ENCODE measurements around the gene TNK2.
"Not testable (repeated sequence)": the region's sequence is repeated elsewhere in the genome, so short reads cannot be mapped to it uniquely, and the experiment has no call there.

TNK2 gene

DNA sequence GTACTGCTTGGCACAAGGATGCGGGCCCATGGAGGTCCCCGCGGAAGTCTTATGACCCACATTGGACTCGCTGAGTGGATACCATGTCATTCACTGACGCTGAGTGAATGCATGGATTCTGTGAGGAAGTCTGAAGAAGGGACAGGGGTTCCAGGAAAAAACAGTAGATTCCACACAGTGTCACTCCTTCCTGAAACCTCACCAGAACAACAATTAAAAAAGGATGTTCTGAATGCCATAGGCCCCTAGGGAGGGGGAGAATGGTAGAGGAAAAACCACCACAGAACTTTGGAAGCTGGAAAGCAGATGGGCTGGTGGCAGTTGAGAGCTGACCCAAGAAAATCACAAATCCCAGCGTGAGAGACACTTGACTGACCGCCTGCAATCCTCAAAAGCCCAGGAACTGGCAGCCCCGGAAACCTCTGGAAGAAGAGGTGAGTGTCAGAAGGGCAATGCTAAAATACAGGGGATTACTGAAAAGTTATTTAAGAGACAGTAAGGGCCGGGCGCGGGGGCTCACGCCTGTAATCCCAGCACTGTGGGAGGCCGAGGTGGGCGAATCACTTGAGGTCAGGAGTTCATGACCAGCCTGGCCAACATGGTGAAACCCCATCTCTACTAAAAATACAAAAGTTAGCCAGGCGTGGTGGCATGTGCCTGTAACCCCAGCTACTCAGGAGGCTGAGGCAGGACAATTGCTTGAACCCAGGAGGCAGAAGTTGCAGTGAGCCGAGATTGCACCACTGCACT, 6.3 kb downstream of the TNK2 start:
- not testable (repeated sequence) for H2BK15ac ChIP-seq (ENCODE audit: low read depth, poor library complexity, severe bottlenecking); H2BK5ac ChIP-seq (ENCODE audit: low read depth, low read length, poor library complexity, severe bottlenecking); H4K91ac ChIP-seq (ENCODE audit: low read length); H3K18ac ChIP-seq (ENCODE audit: low read depth in 1 of 2, low read length in 2 of 2); H3K27ac ChIP-seq (ENCODE audit: low read length, poor library complexity, severe bottlenecking); DNase-seq; H2BK120ac ChIP-seq (ENCODE audit: low read depth, low read length); H3K23ac ChIP-seq (ENCODE audit: low read length in 2 of 2); H3K14ac ChIP-seq (ENCODE audit: low read length in 2 of 2); H2BK12ac ChIP-seq (ENCODE audit: low read length in 2 of 2); H3K4ac ChIP-seq (ENCODE audit: low read depth in 1 of 2, low read length in 2 of 2); H2AFZ ChIP-seq (ENCODE audit: low read depth, low read length); H2AK5ac ChIP-seq (ENCODE audit: low read length, severe bottlenecking); H3K9me3 ChIP-seq (ENCODE audit: control insufficient read depth, low read length); H4K8ac ChIP-seq (ENCODE audit: low read length); H3K27me3 ChIP-seq (ENCODE audit: control insufficient read depth in 1 of 2, insufficient read depth in 1 of 2, low read length in 2 of 2); H3K4me2 ChIP-seq (ENCODE audit: low read length, poor library complexity, severe bottlenecking); H3K4me3 ChIP-seq (ENCODE audit: insufficient read depth in 1 of 2, low read depth in 1 of 2, low read length in 2 of 2); H3K36me3 ChIP-seq (ENCODE audit: control insufficient read depth in 1 of 2, insufficient read depth in 2 of 2, low read depth in 1 of 2, low read length in 2 of 2)
- Histone ChIP-seq H3K79me1 (replicated peaks; ENCODE audit: low read length, poor library complexity, severe bottlenecking) (peaks cover 38% of the 10 kb centered on the region), H3K9ac (ENCODE audit: low read length) (peak overlapping the region; percentile 18), H3K4me1 (ENCODE audit: control insufficient read depth, insufficient read depth, low read depth, low read length) (peaks cover 25% of the 10 kb centered on the region)
- 78% methylated on average over 16 of the region's 16 CpGs for WGBS

DNA sequence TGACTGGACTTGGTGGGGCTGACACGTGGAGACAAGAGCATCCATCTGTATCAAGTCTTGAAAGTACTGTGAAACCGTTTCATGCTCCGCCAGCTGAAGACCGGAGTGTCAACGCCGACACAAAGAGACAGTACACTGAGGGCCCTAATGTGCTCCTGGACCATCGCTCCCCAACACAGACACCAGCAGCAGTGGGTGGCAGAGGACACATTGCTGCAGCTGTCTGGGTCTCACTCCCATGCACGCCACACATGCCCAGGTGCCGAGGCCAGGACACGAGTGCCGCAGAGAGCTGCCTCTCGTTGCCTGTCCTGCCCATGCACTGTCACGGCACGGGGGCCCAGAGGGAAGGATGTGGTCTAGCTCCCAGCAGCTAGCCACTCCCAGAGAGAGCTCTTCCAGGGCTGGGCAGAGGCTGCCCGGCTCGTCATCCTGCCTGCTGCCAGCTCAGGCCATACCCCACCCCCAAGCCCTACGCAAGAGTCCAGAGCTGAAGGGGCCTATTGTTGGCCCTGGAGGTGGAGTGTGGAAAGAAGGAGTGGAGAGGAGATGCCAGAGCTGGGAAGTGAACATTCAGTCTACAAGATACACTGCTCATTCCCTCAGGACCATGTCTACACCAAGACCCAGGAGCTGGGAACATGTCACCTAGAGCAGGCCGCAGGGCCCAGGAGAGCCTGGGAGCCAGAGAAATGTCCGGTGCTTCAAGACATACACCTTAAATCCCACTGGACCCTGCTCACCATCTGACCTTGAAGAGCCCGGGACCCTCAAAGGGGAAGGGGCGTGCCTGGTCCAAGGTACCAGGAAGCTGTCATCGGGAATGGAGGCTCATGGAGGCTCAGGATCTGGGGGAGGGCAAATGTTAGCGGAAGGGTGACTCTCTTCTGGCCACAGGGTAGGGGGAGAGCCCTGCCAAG, 7.7 kb downstream of the TNK2 start:
- Histone ChIP-seq H3K4ac (ENCODE audit: low read depth in 1 of 2, low read length in 2 of 2) (no peak overlapping the region), H3K18ac (ENCODE audit: low read depth in 1 of 2, low read length in 2 of 2) (no peak overlapping the region), H3K4me2 (ENCODE audit: low read length, poor library complexity, severe bottlenecking) (no peak overlapping the region), H3K27ac (ENCODE audit: low read length, poor library complexity, severe bottlenecking) (no peak overlapping the region), H3K4me3 (ENCODE audit: insufficient read depth in 1 of 2, low read depth in 1 of 2, low read length in 2 of 2) (no peak overlapping the region), H2BK12ac (ENCODE audit: low read length in 2 of 2) (peak overlapping the region; percentile 2 to 10), H2AK5ac (ENCODE audit: low read length, severe bottlenecking) (no peak overlapping the region), H2BK15ac (ENCODE audit: low read depth, poor library complexity, severe bottlenecking) (no peak overlapping the region), H3K9me3 (ENCODE audit: control insufficient read depth, low read length) (no peaks in the 10 kb centered on the region), H3K36me3 (ENCODE audit: control insufficient read depth in 1 of 2, insufficient read depth in 2 of 2, low read depth in 1 of 2, low read length in 2 of 2) (no peaks in the 10 kb centered on the region), H3K23ac (ENCODE audit: low read length in 2 of 2) (no peak overlapping the region), H4K8ac (ENCODE audit: low read length) (peak overlapping the region; percentile 32), H3K79me1 (replicated peaks; ENCODE audit: low read length, poor library complexity, severe bottlenecking) (peaks cover 31% of the 10 kb centered on the region), H3K14ac (ENCODE audit: low read length in 2 of 2) (peak overlapping the region in 1 of 2 experiments; percentile 53), H3K9ac (ENCODE audit: low read length) (no peak overlapping the region), H3K4me1 (ENCODE audit: control insufficient read depth, insufficient read depth, low read depth, low read length) (peaks cover 37% of the 10 kb centered on the region), H2BK5ac (ENCODE audit: low read depth, low read length, poor library complexity, severe bottlenecking) (no peak overlapping the region), H2AFZ (ENCODE audit: low read depth, low read length) (no peak overlapping the region), H4K91ac (ENCODE audit: low read length) (peak overlapping the region; percentile 70), H3K27me3 (ENCODE audit: control insufficient read depth in 1 of 2, insufficient read depth in 1 of 2, low read length in 2 of 2) (no peaks in the 10 kb centered on the region), H2BK120ac (ENCODE audit: low read depth, low read length) (no peak overlapping the region)
- DNase-seq: no peak
- 94% methylated on average over 20 of the region's 23 CpGs for WGBS

DNA sequence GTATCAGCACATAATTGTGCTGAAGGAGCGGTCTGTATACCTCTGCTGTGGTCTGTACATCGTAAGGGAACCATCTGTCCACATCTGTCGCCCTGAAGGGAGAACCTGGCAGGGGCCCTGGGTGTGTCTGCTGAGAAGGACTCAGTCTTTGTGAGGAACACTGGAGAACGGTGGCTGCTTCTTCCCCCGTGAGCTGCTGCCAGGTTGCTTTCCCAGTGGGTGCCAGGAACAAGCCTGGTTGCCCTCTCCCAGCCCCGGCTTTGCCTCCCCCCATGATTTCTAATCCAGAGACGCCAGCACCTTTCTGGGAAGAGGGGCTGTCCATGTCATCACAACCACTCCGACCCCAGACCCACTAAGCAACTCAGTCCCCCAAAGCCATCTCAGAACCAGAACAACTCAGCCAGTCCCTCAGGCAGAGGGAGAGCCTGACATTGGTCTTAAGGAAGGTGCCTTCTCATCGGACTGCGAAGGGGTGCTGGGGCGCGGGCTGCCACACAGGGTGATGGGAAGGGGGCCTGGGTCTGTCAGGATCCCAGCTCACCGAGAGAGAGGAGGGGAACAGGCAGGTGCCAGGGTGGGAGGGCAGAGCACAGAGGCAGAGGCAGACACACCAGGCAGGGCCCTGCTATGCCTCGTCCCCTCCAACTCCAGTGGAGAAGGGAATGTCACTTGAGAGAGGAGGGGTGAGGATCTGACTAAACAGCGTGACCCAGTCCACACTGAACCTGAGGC, 8.5 kb downstream of the TNK2 start:
- no peak for DNase-seq
- Histone ChIP-seq H3K27ac (ENCODE audit: low read length, poor library complexity, severe bottlenecking) (no peak overlapping the region), H2AK5ac (ENCODE audit: low read length, severe bottlenecking) (no peak overlapping the region), H3K18ac (ENCODE audit: low read depth in 1 of 2, low read length in 2 of 2) (no peak overlapping the region), H3K4me2 (ENCODE audit: low read length, poor library complexity, severe bottlenecking) (no peak overlapping the region), H2BK5ac (ENCODE audit: low read depth, low read length, poor library complexity, severe bottlenecking) (no peak overlapping the region), H4K91ac (ENCODE audit: low read length) (no peak overlapping the region), H2AFZ (ENCODE audit: low read depth, low read length) (no peak overlapping the region), H2BK120ac (ENCODE audit: low read depth, low read length) (peak overlapping the region; percentile 57), H3K4ac (ENCODE audit: low read depth in 1 of 2, low read length in 2 of 2) (no peak overlapping the region), H4K8ac (ENCODE audit: low read length) (no peak overlapping the region), H2BK12ac (ENCODE audit: low read length in 2 of 2) (peak overlapping the region in 1 of 2 experiments; percentile 63), H3K79me1 (replicated peaks; ENCODE audit: low read length, poor library complexity, severe bottlenecking) (peaks cover 32% of the 10 kb centered on the region), H3K9me3 (ENCODE audit: control insufficient read depth, low read length) (no peaks in the 10 kb centered on the region), H3K23ac (ENCODE audit: low read length in 2 of 2) (no peak overlapping the region), H3K4me3 (ENCODE audit: insufficient read depth in 1 of 2, low read depth in 1 of 2, low read length in 2 of 2) (no peak overlapping the region), H3K9ac (ENCODE audit: low read length) (no peak overlapping the region), H3K4me1 (ENCODE audit: control insufficient read depth, insufficient read depth, low read depth, low read length) (peaks cover 38% of the 10 kb centered on the region), H2BK15ac (ENCODE audit: low read depth, poor library complexity, severe bottlenecking) (no peak overlapping the region), H3K14ac (ENCODE audit: low read length in 2 of 2) (peak overlapping the region in 1 of 2 experiments; percentile 13), H3K36me3 (ENCODE audit: control insufficient read depth in 1 of 2, insufficient read depth in 2 of 2, low read depth in 1 of 2, low read length in 2 of 2) (no peaks in the 10 kb centered on the region), H3K27me3 (ENCODE audit: control insufficient read depth in 1 of 2, insufficient read depth in 1 of 2, low read length in 2 of 2) (no peaks in the 10 kb centered on the region)
- WGBS: 93% methylated on average over 15 of the region's 15 CpGs
